Measurements from ENCODE around the gene IFITM10.

IFITM10 gene

GRCh38 chr11:1791912-1792311 is 41.5 kb upstream of the IFITM10 start:
- no peak overlapping the region for H3K4me3 ChIP-seq (ENCODE audit: low read depth, low read length)
- DNase-seq (ENCODE audit: low read depth): no peak
- TF ChIP-seq CTCF (IDR thresholded peaks at IDR 0.05; ENCODE audit: low read depth, low read length): no peak
- no peak for TF ChIP-seq POLR2A (IDR thresholded peaks at IDR 0.05; ENCODE audit: extremely low read depth, insufficient read length)
- no peak for TF ChIP-seq MYC (IDR thresholded peaks at IDR 0.05; ENCODE audit: low read depth, low read length)
- TF ChIP-seq MAX (IDR thresholded peaks at IDR 0.05; ENCODE audit: low read depth, low read length): no peak

- TF ChIP-seq CTCF (IDR thresholded peaks at IDR 0.05; ENCODE audit: low read depth, low read length): no peak
- TF ChIP-seq MYC (IDR thresholded peaks at IDR 0.05; ENCODE audit: low read depth, low read length): no peak
- TF ChIP-seq POLR2A (IDR thresholded peaks at IDR 0.05; ENCODE audit: extremely low read depth, insufficient read length): no peak
- no peak for TF ChIP-seq MAX (IDR thresholded peaks at IDR 0.05; ENCODE audit: low read depth, low read length)
- DNase-seq (ENCODE audit: low read depth): no peak
- H3K4me3 ChIP-seq (ENCODE audit: low read depth, low read length): no peak overlapping the region
Measured at GRCh38 chr11:1786466-1786865, 36.1 kb upstream of the IFITM10 start.

GRCh38 chr11:1785749-1786413 is 35.5 kb upstream of the IFITM10 start:
- no peak overlapping the region for H3K4me3 ChIP-seq (ENCODE audit: low read depth, low read length)
- DNase-seq (ENCODE audit: low read depth): no peak
- no peak for TF ChIP-seq MAX (IDR thresholded peaks at IDR 0.05; ENCODE audit: low read depth, low read length)
- TF ChIP-seq MYC (IDR thresholded peaks at IDR 0.05; ENCODE audit: low read depth, low read length): no peak
- TF ChIP-seq POLR2A (IDR thresholded peaks at IDR 0.05; ENCODE audit: extremely low read depth, insufficient read length): no peak
- no peak for TF ChIP-seq CTCF (IDR thresholded peaks at IDR 0.05; ENCODE audit: low read depth, low read length)

GRCh38 chr11:1784761-1785650 is 34.6 kb upstream of the IFITM10 start:
- no peak overlapping the region for H3K4me3 ChIP-seq (ENCODE audit: low read depth, low read length)
- no peak for DNase-seq (ENCODE audit: low read depth)
- TF ChIP-seq MYC (IDR thresholded peaks at IDR 0.05; ENCODE audit: low read depth, low read length) (no peak), CTCF (IDR thresholded peaks at IDR 0.05; ENCODE audit: low read depth, low read length) (no peak)

- DNase-seq (ENCODE audit: low read depth): no peak
- TF ChIP-seq POLR2A (IDR thresholded peaks at IDR 0.05; ENCODE audit: extremely low read depth, insufficient read length) (no peak), MAX (IDR thresholded peaks at IDR 0.05; ENCODE audit: low read depth, low read length) (no peak), MYC (IDR thresholded peaks at IDR 0.05; ENCODE audit: low read depth, low read length) (no peak), CTCF (IDR thresholded peaks at IDR 0.05; ENCODE audit: low read depth, low read length) (no peak)
- no peak overlapping the region for H3K4me3 ChIP-seq (ENCODE audit: low read depth, low read length)
Measured at GRCh38 chr11:1783725-1784529, 33.5 kb upstream of the IFITM10 start.

All from NB4 (cell line).